Hematopoietic multipotent progenitor cell treated with erythropoietin and hydrocortisone succinate and interleukin-3 and kit ligand, for 6 days (in vitro differentiated cells): Measurements from ENCODE around the gene TMEM17.
"Not testable (repeated sequence)": the region's sequence is repeated elsewhere in the genome, so short reads cannot be mapped to it uniquely, and the experiment has no call there.

Source experiments
- DNase-seq: peaks from one replicate; pipeline ENCODE4 v3.0.0-alpha.2; 2015

The TMEM17 gene

GRCh38 chr2:62505750-62506420 lies at the start of gene TMEM17:
Gene TMEM17, minus strand, starts transcription at chr2:62506195. Its CDS starts 66 bp downstream, at chr2:62506129.
- DNase-seq: peak; percentile 88

- DNase-seq: peak; percentile 24
Observed at GRCh38 chr2:62554440-62554839, 48.4 kb upstream of the TMEM17 start.

GRCh38 chr2:62550461-62550860 lies 44.5 kb upstream of the TMEM17 start:
- no peak for DNase-seq

- no peak for DNase-seq
Observed at GRCh38 chr2:62547854-62548253, 41.9 kb upstream of the TMEM17 start.

- DNase-seq: no peak
Observed at GRCh38 chr2:62545261-62545660, 39.3 kb upstream of the TMEM17 start.

- no peak for DNase-seq
Observed at GRCh38 chr2:62540408-62541168, 34.6 kb upstream of the TMEM17 start.

- peak; percentile 11 for DNase-seq
Observed at GRCh38 chr2:62539606-62540407, 33.8 kb upstream of the TMEM17 start.

- no peak for DNase-seq
Observed at GRCh38 chr2:62538756-62539155, 32.8 kb upstream of the TMEM17 start.

- no peak for DNase-seq
Observed at GRCh38 chr2:62537814-62538213, 31.8 kb upstream of the TMEM17 start.

- no peak for DNase-seq
Observed at GRCh38 chr2:62536873-62537547, 31.0 kb upstream of the TMEM17 start.

- not testable (repeated sequence) for DNase-seq
Observed at GRCh38 chr2:62535521-62535920, 29.5 kb upstream of the TMEM17 start.

GRCh38 chr2:62531594-62531993 lies 25.6 kb upstream of the TMEM17 start:
- DNase-seq: no peak

- no peak for DNase-seq
Observed at GRCh38 chr2:62529758-62530157, 23.8 kb upstream of the TMEM17 start.

GRCh38 chr2:62527478-62528210 lies 21.6 kb upstream of the TMEM17 start:
- DNase-seq: peak; percentile 80

GRCh38 chr2:62526531-62527381 lies 20.8 kb upstream of the TMEM17 start:
- peak; percentile 14 for DNase-seq

- DNase-seq: no peak
Observed at GRCh38 chr2:62525549-62526269, 19.7 kb upstream of the TMEM17 start.

- DNase-seq: no peak
Observed at GRCh38 chr2:62524293-62524941, 18.4 kb upstream of the TMEM17 start.

GRCh38 chr2:62521061-62521460 lies 15.1 kb upstream of the TMEM17 start:
- DNase-seq: not testable (repeated sequence)

GRCh38 chr2:62512384-62512783 lies 6.4 kb upstream of the TMEM17 start:
- DNase-seq: no peak

- no peak for DNase-seq
Observed at GRCh38 chr2:62511636-62512035, 5.6 kb upstream of the TMEM17 start.
